ENCODE data around the gene TULP1. TPM values are rescaled to one million over a fixed set of nuclear protein-coding genes. Genes with fewer than 3 reads are reported as not detected.

The TULP1 gene
- total and polyA plus RNA-seq, 4 donors: 0.05 to 2.6 (median 0.26) TPM; not detected in 1

DNA sequence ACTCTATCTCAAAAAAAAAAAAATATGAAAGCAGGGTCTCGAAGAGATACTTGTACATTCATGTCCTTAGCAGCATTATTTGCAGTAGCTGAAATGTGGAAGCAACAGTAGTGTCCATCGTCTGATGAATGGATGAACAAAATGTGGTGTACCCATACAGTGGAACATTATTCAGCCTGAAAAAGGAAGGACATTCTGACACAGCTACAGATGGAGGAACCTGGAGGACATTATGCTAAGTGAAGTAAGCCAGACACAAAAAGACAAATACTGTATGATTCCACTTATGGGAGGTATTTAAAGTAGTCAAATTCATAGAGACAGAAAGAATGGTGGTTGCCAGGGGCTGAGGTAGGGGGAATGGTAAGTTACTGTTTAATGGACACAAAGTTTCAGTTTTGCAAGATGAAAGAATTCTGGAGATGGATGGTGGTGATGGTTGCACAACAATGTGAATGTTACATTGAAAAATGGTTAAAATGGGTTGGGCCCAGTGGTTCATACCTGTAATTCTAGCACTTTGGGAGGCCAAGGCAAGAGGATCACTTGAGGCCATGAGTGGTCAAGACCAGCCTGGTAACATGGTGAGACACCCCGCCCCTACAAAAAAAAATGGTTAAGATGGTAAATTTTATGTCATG is 11.8 kb upstream of the TULP1 start:
- Histone ChIP-seq H3K4me3 (no peak overlapping the region), H3K27me3 (ENCODE audit: control insufficient read depth in 3 of 3, insufficient read depth in 3 of 3, low read length in 2 of 3) (no peaks in the 10 kb centered on the region), H3K4me1 (ENCODE audit: control insufficient read depth in 5 of 5, insufficient read depth in 5 of 5, low read length in 5 of 5) (no peaks in the 10 kb centered on the region), H3K9ac (ENCODE audit: insufficient read depth in 1 of 2, low read length in 2 of 2) (no peak overlapping the region), H3K9me3 (ENCODE audit: control insufficient read depth in 4 of 4, insufficient read depth in 3 of 4, low read length in 3 of 4) (no peaks in the 10 kb centered on the region), H3K36me3 (ENCODE audit: control insufficient read depth in 4 of 4, insufficient read depth in 4 of 4, low read length in 4 of 4) (no peaks in the 10 kb centered on the region), H3K27ac (ENCODE audit: low read depth in 1 of 2, low read length in 1 of 2) (no peak overlapping the region)
- WGBS, 2 donors: 87 to 94% methylated on average over 3 of the region's 3 CpGs
- ATAC-seq (ENCODE audit: insufficient read depth, low FRiP score) (no peak), DNase-seq (no peak)
- TF ChIP-seq, protein P1, sequence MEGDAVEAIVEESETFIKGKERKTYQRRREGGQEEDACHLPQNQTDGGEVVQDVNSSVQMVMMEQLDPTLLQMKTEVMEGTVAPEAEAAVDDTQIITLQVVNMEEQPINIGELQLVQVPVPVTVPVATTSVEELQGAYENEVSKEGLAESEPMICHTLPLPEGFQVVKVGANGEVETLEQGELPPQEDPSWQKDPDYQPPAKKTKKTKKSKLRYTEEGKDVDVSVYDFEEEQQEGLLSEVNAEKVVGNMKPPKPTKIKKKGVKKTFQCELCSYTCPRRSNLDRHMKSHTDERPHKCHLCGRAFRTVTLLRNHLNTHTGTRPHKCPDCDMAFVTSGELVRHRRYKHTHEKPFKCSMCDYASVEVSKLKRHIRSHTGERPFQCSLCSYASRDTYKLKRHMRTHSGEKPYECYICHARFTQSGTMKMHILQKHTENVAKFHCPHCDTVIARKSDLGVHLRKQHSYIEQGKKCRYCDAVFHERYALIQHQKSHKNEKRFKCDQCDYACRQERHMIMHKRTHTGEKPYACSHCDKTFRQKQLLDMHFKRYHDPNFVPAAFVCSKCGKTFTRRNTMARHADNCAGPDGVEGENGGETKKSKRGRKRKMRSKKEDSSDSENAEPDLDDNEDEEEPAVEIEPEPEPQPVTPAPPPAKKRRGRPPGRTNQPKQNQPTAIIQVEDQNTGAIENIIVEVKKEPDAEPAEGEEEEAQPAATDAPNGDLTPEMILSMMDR (IDR thresholded peaks at IDR 0.05; ENCODE audit: control extremely low read depth, extremely low read depth): no peak

DNA sequence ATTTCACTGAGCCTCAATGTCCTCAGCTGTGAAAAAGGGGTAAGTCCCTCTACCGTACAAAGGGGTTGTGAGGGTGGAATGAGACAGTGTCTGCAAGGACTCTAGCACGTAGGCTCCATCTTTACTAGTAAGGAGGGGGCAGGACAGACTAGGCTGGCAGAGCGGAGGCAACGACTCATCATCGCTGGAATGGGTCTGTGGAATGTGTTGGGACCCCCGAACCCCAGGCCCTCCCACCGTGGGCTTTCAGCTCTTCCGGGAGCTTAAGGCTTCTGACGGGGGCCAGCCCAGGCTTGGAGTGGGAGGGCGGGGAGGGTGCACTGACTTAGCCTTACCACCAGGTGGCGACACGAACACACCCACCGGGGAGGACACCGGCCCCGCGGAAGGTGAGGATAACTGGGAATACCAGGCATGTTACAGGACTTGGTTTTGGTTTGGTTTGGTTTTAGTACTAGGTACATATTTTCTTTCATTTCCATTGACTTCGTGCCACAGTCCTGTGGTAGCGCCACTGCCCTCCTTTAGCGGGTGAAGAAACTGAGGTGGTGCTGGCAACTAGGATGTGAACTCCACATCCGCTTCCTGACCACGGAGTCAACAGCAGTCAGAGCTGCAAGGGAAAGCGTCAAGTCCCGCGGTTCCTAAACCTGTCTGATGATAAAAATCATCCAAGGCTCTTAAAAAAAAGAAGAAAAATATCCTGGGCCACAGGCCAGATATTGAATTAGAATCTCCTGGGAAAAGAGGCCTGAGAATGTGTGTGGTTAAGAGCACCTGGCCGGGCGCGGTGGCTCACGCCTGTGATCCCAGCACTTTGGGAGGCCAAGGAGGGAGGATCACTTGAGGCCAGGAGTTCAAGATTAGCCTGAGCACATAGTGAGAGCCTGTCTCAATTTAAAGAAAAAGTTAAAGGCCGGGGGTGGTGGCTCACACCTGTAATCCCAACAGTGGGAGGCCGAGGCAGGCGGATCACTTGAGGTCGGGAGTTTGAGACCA is 10.3 kb upstream of the TULP1 start:
- no peak overlapping the region for H3K4me3 ChIP-seq
- no peaks in the 10 kb centered on the region for H3K9me3 ChIP-seq (ENCODE audit: control insufficient read depth in 4 of 4, insufficient read depth in 3 of 4, low read length in 3 of 4)
- no peaks in the 10 kb centered on the region for H3K27me3 ChIP-seq (ENCODE audit: control insufficient read depth in 3 of 3, insufficient read depth in 3 of 3, low read length in 2 of 3)
- ATAC-seq (ENCODE audit: insufficient read depth, low FRiP score) (peak; percentile 93), DNase-seq (peak; percentile 61 to 76 (median 66))
- H3K27ac ChIP-seq (ENCODE audit: low read depth in 1 of 2, low read length in 1 of 2): no peak overlapping the region
- H3K9ac ChIP-seq (ENCODE audit: insufficient read depth in 1 of 2, low read length in 2 of 2): peak overlapping the region in 1 of 2 donors; percentile 14
- H3K4me1 ChIP-seq (ENCODE audit: control insufficient read depth in 5 of 5, insufficient read depth in 5 of 5, low read length in 5 of 5): no peaks in the 10 kb centered on the region
- TF ChIP-seq, protein P1 (IDR thresholded peaks at IDR 0.05; ENCODE audit: control extremely low read depth, extremely low read depth): peak; percentile 89
- no peaks in the 10 kb centered on the region for H3K36me3 ChIP-seq (ENCODE audit: control insufficient read depth in 4 of 4, insufficient read depth in 4 of 4, low read length in 4 of 4)
- 30 to 32% methylated on average over 32 of the region's 32 CpGs for WGBS, 2 donors

DNA sequence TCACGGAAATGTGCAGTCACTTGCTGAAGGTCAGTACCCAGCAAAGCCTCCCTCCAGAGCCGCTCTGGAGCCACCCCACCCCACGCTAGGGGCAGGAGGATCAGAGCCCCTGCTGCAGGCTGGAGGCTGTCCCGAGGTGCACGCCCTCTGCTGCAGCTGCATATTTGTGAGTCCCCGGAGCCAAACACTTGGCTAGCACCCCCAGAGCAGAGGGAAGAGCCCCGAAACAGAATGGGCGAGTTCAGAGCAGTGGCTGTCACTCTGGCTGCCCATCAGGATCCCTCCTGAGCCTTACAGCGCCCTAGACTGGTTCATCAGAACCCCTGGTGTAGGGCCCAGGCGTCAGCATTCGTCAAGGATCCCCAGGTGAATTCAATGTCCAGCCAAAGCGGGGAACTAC is 9.5 kb upstream of the TULP1 start:
- Histone ChIP-seq H3K9ac (ENCODE audit: insufficient read depth in 1 of 2, low read length in 2 of 2) (no peak overlapping the region), H3K27me3 (ENCODE audit: control insufficient read depth in 3 of 3, insufficient read depth in 3 of 3, low read length in 2 of 3) (no peaks in the 10 kb centered on the region), H3K36me3 (ENCODE audit: control insufficient read depth in 4 of 4, insufficient read depth in 4 of 4, low read length in 4 of 4) (no peaks in the 10 kb centered on the region), H3K4me3 (no peak overlapping the region), H3K9me3 (ENCODE audit: control insufficient read depth in 4 of 4, insufficient read depth in 3 of 4, low read length in 3 of 4) (no peaks in the 10 kb centered on the region), H3K4me1 (ENCODE audit: control insufficient read depth in 5 of 5, insufficient read depth in 5 of 5, low read length in 5 of 5) (no peaks in the 10 kb centered on the region), H3K27ac (ENCODE audit: low read depth in 1 of 2, low read length in 1 of 2) (no peak overlapping the region)
- WGBS, 2 donors: 84 to 93% methylated on average over 12 of the region's 12 CpGs
- ATAC-seq (ENCODE audit: insufficient read depth, low FRiP score) (no peak), DNase-seq (no peak)
- TF ChIP-seq, protein P1 (IDR thresholded peaks at IDR 0.05; ENCODE audit: control extremely low read depth, extremely low read depth): no peak
